CD4-positive, alpha-beta memory T cell (primary cell): ENCODE measurements around the gene C1orf21. TPM values are rescaled to one million over a fixed set of nuclear protein-coding genes. Genes with fewer than 3 reads are reported as not detected.

Source experiments
- CTCF ChIA-PET: fragments of 350-600 bp; sonication (Branson Sonifier 250); formaldehyde crosslinking; loops from one replicate; lab custom pipeline; 2021; ENCODE audit warnings: inconsistent platforms; ENCODE audit not compliant: partially characterized antibody; lab: Charles Lee
- POLR2A ChIA-PET: fragments of 350-600 bp; sonication (Branson Sonifier 250); formaldehyde crosslinking; loops from one replicate; lab custom pipeline; 2021; ENCODE audit not compliant: partially characterized antibody; lab: Charles Lee
- DNase-seq, 5 donors: peaks; one replicate each; pipeline versions ENCODE4 v3.0.0 to v3.0.0-alpha.2; 2020 to 2022; ENCODE audit warnings: mixed read lengths in 1 of 5
- H3K27ac ChIP-seq: one replicate; pipeline ENCODE4 v1.7.0; 2013; ENCODE audit warnings: low read depth, low read length
- H3K27me3 ChIP-seq: 2 replicates; pipeline ENCODE4 v1.7.0; 2013; ENCODE audit warnings: mild to moderate bottlenecking, low read length, moderate library complexity; ENCODE audit not compliant: insufficient read depth
- H3K36me3 ChIP-seq: 2 replicates; pipeline ENCODE4 v1.7.0; 2013; ENCODE audit warnings: mild to moderate bottlenecking, low read length, moderate library complexity; ENCODE audit not compliant: insufficient read depth
- H3K4me1 ChIP-seq: 2 replicates; pipeline ENCODE4 v1.7.0; 2013; ENCODE audit warnings: mild to moderate bottlenecking, low read length, moderate library complexity; ENCODE audit not compliant: insufficient read depth
- H3K4me3 ChIP-seq, 2 donors: one replicate each; pipeline ENCODE4 v1.7.0; 2013; ENCODE audit warnings: low read length in 2 of 2, mild to moderate bottlenecking in 1 of 2
- H3K9me3 ChIP-seq, 2 donors: one replicate each; pipeline ENCODE4 v1.7.0; 2013; ENCODE audit warnings: low read length in 2 of 2, control low read depth in 1 of 2; ENCODE audit not compliant: control insufficient read depth in 1 of 2
- H3K27ac Mint-ChIP-seq, 7 donors: one replicate each; pipeline ENCODE4 v1.8.0; 2020 to 2021; ENCODE audit warnings: mixed read lengths in 7 of 7, mild to moderate bottlenecking in 6 of 7, inconsistent platforms in 3 of 7, moderate library complexity in 3 of 7
- H3K27me3 Mint-ChIP-seq, 2 donors: one replicate each; pipeline ENCODE4 v1.8.0; 2020 to 2021; ENCODE audit warnings: mixed read lengths in 2 of 2
- H3K36me3 Mint-ChIP-seq, 2 donors: one replicate each; pipeline ENCODE4 v1.8.0; 2020 to 2021; ENCODE audit warnings: mixed read lengths in 2 of 2, inconsistent platforms in 1 of 2, mild to moderate bottlenecking in 1 of 2
- H3K4me1 Mint-ChIP-seq, 4 donors: one replicate each; pipeline ENCODE4 v1.8.0; 2020 to 2021; ENCODE audit warnings: mixed read lengths in 4 of 4, mild to moderate bottlenecking in 1 of 4
- H3K4me3 Mint-ChIP-seq, 8 donors: one replicate each; pipeline ENCODE4 v1.8.0; 2020 to 2021; ENCODE audit warnings: mixed read lengths in 8 of 8, mild to moderate bottlenecking in 7 of 8, moderate library complexity in 6 of 8, inconsistent platforms in 3 of 8
- H3K9me3 Mint-ChIP-seq, 8 donors: one replicate each; pipeline ENCODE4 v1.8.0; 2020 to 2021; ENCODE audit warnings: mixed read lengths in 8 of 8, mild to moderate bottlenecking in 5 of 8, inconsistent platforms in 3 of 8, moderate library complexity in 1 of 8
- intact Hi-C: fragments of 100-400 bp; cut with micrococcal nuclease; formaldehyde crosslinking; loops from one replicate; pipeline ENCODE4 v1.15.1; 2023
- polyA plus RNA-seq, 2 donors: library from polyadenylated mRNA; unstranded; fragments of 300-500 nt; fragmentation: Illumina TruSeq; gene quantifications; one replicate each; pipeline ENCODE4 v1.2.3, GENCODE V29; 2021
- total RNA-seq, 2 experiments: library from RNA; stranded (reverse); gene quantifications; one replicate each; pipeline ENCODE4 v1.2.3, GENCODE V29; 2021

Gene C1orf21
- total and polyA plus RNA-seq, 4 experiments from 2014 or later, result 0.20 to 0.80 (median 0.55) TPM

DNA sequence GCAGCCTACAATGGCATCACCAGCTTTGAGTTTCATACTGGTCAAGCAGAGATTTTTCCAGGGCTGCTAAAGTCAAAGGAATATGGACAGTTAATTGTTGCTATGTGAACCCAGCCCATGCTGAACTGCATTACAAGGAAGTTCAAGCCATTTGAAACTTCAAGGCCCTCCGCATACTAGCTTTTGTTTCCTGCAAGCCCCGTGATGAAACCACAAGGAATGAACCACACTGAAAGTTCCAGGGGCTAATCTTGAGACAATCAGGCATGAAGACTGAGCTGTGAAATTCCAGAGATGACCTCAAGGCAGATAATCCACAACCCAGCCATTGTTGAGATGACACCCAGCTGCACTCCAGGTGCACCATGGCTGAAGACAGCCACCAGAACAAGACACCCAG lies 180.8 kb downstream of the C1orf21 start:
- Mint-ChIP-seq H3K9me3 (peaks cover 0 to 5% (median 0%) of the 10 kb centered on the region in 8 donors), H3K36me3 (no peaks in the 10 kb centered on the region), H3K27me3 (peaks cover 2 to 4% of the 10 kb centered on the region in 2 donors), H3K4me3 (no peak overlapping the region), H3K4me1 (no peaks in the 10 kb centered on the region), H3K27ac (no peak overlapping the region)
- DNase-seq, result no peak
- POLR2A ChIA-PET, result no interaction called here
- H3K27me3 ChIP-seq, result no peaks in the 10 kb centered on the region
- H3K27ac ChIP-seq, result no peak overlapping the region
- CTCF ChIA-PET, result no interaction called here
- H3K4me3 ChIP-seq, result no peak overlapping the region
- H3K4me1 ChIP-seq, result no peaks in the 10 kb centered on the region
- H3K9me3 ChIP-seq, result no peaks in the 10 kb centered on the region
- intact Hi-C loops, result no loop called here
- no peaks in the 10 kb centered on the region for H3K36me3 ChIP-seq

- no peaks in the 10 kb centered on the region for H3K4me1 ChIP-seq
- ChIA-PET CTCF (no interaction called here), POLR2A (no interaction called here)
- H3K9me3 ChIP-seq, result no peaks in the 10 kb centered on the region
- H3K36me3 ChIP-seq, result no peaks in the 10 kb centered on the region
- no peak overlapping the region for H3K4me3 Mint-ChIP-seq
- peaks cover 2% of the 10 kb centered on the region in 2 donors for H3K27me3 Mint-ChIP-seq
- no peak overlapping the region for H3K27ac ChIP-seq
- no peak for DNase-seq
- no peaks in the 10 kb centered on the region for H3K27me3 ChIP-seq
- H3K4me3 ChIP-seq, result no peak overlapping the region
- H3K36me3 Mint-ChIP-seq, result no peaks in the 10 kb centered on the region
- no peaks in the 10 kb centered on the region for H3K4me1 Mint-ChIP-seq
- intact Hi-C loops, result no loop called here
- no peak overlapping the region for H3K27ac Mint-ChIP-seq
- H3K9me3 Mint-ChIP-seq, result peaks cover 0 to 5% (median 0%) of the 10 kb centered on the region in 8 donors
Observed at GRCh38 chr1:184568148-184568547, 181.3 kb downstream of the C1orf21 start.

DNA sequence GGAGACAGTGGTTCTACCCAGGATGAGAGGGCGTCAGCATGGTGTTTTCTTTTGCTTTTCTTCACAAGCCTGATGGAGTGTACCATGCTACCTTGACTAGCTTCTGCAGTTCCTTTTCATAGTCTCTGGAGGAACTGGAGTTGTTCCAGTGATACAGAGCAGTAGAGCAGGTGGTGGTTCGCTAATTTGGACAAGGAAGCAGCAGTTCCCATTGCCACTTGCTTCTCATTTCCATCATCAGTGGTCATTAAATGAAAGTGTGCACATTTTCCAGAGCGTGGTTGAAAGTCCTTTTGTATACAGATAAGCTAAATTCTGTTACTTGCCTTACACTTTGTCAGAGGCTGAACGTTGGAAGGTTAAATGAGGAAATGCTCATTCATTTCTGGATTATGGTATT lies 182.3 kb downstream of the C1orf21 start:
- no peak for DNase-seq
- H3K27ac ChIP-seq, result no peak overlapping the region
- H3K27me3 ChIP-seq, result no peaks in the 10 kb centered on the region
- intact Hi-C loops, result no loop called here
- ChIA-PET CTCF (no interaction called here), POLR2A (no interaction called here)
- Mint-ChIP-seq H3K4me3 (no peak overlapping the region), H3K4me1 (no peaks in the 10 kb centered on the region), H3K36me3 (no peaks in the 10 kb centered on the region), H3K9me3 (peaks cover 0 to 2% (median 0%) of the 10 kb centered on the region in 8 donors), H3K27ac (no peak overlapping the region), H3K27me3 (peaks cover 0 to 2% of the 10 kb centered on the region in 2 donors)
- no peak overlapping the region for H3K4me3 ChIP-seq
- H3K4me1 ChIP-seq, result no peaks in the 10 kb centered on the region
- no peaks in the 10 kb centered on the region for H3K36me3 ChIP-seq
- no peaks in the 10 kb centered on the region for H3K9me3 ChIP-seq

DNA sequence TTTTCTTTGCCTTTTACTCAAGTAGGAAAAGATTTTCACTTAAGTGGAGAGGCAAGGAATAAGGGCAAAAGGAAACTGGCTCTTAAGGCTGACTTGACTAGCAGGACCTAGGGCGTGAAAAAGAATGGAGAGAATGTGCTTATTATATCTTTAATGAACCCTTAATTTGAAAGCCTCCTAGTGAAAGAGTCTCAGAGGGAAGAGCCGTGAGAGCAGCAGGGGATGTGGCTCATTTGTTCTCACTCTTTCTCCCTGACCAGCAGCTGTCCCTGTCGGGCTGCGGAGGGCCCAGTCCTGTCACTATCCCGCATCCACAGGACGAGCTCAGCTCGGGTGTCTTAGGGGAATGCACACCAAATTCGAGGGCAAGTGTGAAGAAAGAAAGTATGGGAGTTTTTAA lies 187.8 kb downstream of the C1orf21 start:
- H3K9me3 Mint-ChIP-seq, result no peaks in the 10 kb centered on the region
- POLR2A ChIA-PET, result no interaction called here
- Histone ChIP-seq H3K4me3 (no peak overlapping the region), H3K36me3 (no peaks in the 10 kb centered on the region), H3K27ac (no peak overlapping the region), H3K4me1 (no peaks in the 10 kb centered on the region), H3K9me3 (no peaks in the 10 kb centered on the region), H3K27me3 (no peaks in the 10 kb centered on the region)
- intact Hi-C loops, result no loop called here
- no peaks in the 10 kb centered on the region for H3K36me3 Mint-ChIP-seq
- CTCF ChIA-PET, result interaction anchor here (0.6 kb wide), 1 partner anchor 176 kb away, joined by 3 read pairs; no protein-coding TSS in a partner anchor
- no peak overlapping the region for H3K27ac Mint-ChIP-seq
- H3K4me1 Mint-ChIP-seq, result no peaks in the 10 kb centered on the region
- no peaks in the 10 kb centered on the region for H3K27me3 Mint-ChIP-seq
- no peak for DNase-seq
- H3K4me3 Mint-ChIP-seq, result no peak overlapping the region

GRCh38 chr1:184576822-184577221 lies 190.0 kb downstream of the C1orf21 start:
- intact Hi-C loops, result no loop called here
- ChIA-PET POLR2A (no interaction called here), CTCF (no interaction called here)
- Mint-ChIP-seq H3K9me3 (peaks cover 0 to 8% (median 6%) of the 10 kb centered on the region in 8 donors), H3K27me3 (peaks cover 0 to 2% of the 10 kb centered on the region in 2 donors), H3K36me3 (peaks cover 0 to 4% of the 10 kb centered on the region in 2 donors), H3K4me1 (no peaks in the 10 kb centered on the region), H3K4me3 (no peak overlapping the region), H3K27ac (no peak overlapping the region)
- Histone ChIP-seq H3K4me3 (no peak overlapping the region), H3K27ac (no peak overlapping the region), H3K36me3 (no peaks in the 10 kb centered on the region), H3K4me1 (no peaks in the 10 kb centered on the region), H3K9me3 (no peaks in the 10 kb centered on the region), H3K27me3 (no peaks in the 10 kb centered on the region)
- DNase-seq, result no peak

DNA sequence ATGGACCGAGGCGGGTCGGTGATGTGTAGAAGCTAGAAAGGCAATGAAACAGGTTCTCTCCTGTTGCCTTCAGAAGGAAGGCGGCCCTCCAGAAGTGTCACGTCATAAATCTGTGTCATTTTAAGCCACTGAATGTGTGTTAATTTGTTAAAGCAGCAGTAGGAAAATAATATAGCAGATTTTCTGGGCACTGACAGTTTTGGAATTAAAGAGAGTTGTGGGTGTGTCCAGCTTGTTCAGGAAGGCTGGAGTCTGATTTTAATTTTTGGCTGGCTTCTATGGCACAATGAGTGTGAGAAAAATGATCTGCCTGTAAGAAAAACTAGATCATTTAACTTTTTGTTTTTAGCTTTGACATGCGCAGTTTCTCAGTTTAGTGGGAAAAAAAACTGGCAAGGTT lies 190.5 kb downstream of the C1orf21 start:
- Mint-ChIP-seq H3K36me3 (peaks cover 0 to 4% of the 10 kb centered on the region in 2 donors), H3K4me1 (no peaks in the 10 kb centered on the region), H3K9me3 (peaks cover 0 to 8% (median 6%) of the 10 kb centered on the region in 8 donors), H3K27me3 (peaks cover 0 to 2% of the 10 kb centered on the region in 2 donors), H3K27ac (no peak overlapping the region), H3K4me3 (no peak overlapping the region)
- Histone ChIP-seq H3K27me3 (no peaks in the 10 kb centered on the region), H3K9me3 (no peaks in the 10 kb centered on the region), H3K36me3 (no peaks in the 10 kb centered on the region), H3K4me3 (no peak overlapping the region), H3K4me1 (no peaks in the 10 kb centered on the region), H3K27ac (no peak overlapping the region)
- POLR2A ChIA-PET, result no interaction called here
- DNase-seq, result no peak
- intact Hi-C loops, result no loop called here
- CTCF ChIA-PET, result no interaction called here

DNA sequence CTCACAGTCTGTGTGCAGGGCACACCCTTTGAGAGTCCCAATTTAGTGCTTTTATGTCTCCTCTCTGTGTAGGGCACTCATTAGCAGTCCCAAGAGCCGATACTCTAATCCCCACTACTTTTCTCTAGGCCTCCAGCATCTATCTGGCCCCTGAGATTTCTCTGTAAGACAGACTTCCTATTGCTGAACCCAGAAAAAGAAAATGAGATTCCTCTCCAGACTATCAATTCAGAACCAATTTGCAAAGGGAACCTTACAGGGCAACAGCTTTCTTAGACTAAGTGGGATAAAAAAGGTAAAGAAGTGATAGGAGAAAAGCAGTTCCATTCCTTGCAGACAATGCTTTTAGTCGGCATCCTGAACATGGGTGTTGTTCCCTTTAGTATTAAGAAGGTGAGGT lies 195.6 kb downstream of the C1orf21 start:
- H3K36me3 ChIP-seq, result no peaks in the 10 kb centered on the region
- H3K9me3 Mint-ChIP-seq, result peaks cover 0 to 10% (median 7%) of the 10 kb centered on the region in 8 donors
- H3K4me3 ChIP-seq, result no peak overlapping the region
- H3K9me3 ChIP-seq, result no peaks in the 10 kb centered on the region
- intact Hi-C loops, result no loop called here
- CTCF ChIA-PET, result no interaction called here
- H3K27ac Mint-ChIP-seq, result peak overlapping the region in 1 of 7 donors; percentile 25
- no peaks in the 10 kb centered on the region for H3K4me1 Mint-ChIP-seq
- POLR2A ChIA-PET, result no interaction called here
- no peaks in the 10 kb centered on the region for H3K4me1 ChIP-seq
- peaks cover 8 to 12% of the 10 kb centered on the region in 2 donors for H3K27me3 Mint-ChIP-seq
- H3K27me3 ChIP-seq, result no peaks in the 10 kb centered on the region
- no peak overlapping the region for H3K27ac ChIP-seq
- H3K4me3 Mint-ChIP-seq, result no peak overlapping the region
- DNase-seq, result no peak
- peaks cover 0 to 4% of the 10 kb centered on the region in 2 donors for H3K36me3 Mint-ChIP-seq

GRCh38 chr1:184583849-184584248 lies 197.0 kb downstream of the C1orf21 start:
- H3K27me3 Mint-ChIP-seq, result peaks cover 11 to 15% of the 10 kb centered on the region in 2 donors
- no peak overlapping the region for H3K27ac ChIP-seq
- no peak overlapping the region for H3K4me3 ChIP-seq
- H3K27ac Mint-ChIP-seq, result no peak overlapping the region
- intact Hi-C loops, result no loop called here
- ChIA-PET CTCF (no interaction called here), POLR2A (no interaction called here)
- H3K9me3 Mint-ChIP-seq, result peaks cover 0 to 10% (median 7%) of the 10 kb centered on the region in 8 donors
- no peak overlapping the region for H3K4me3 Mint-ChIP-seq
- no peaks in the 10 kb centered on the region for H3K4me1 Mint-ChIP-seq
- no peaks in the 10 kb centered on the region for H3K27me3 ChIP-seq
- no peak for DNase-seq
- no peaks in the 10 kb centered on the region for H3K9me3 ChIP-seq
- H3K36me3 Mint-ChIP-seq, result peaks cover 0 to 4% of the 10 kb centered on the region in 2 donors
- H3K36me3 ChIP-seq, result no peaks in the 10 kb centered on the region
- no peaks in the 10 kb centered on the region for H3K4me1 ChIP-seq
